RPMI7951 (cell line): ENCODE data around the gene NEU3. TPM values are rescaled to one million over a fixed set of nuclear protein-coding genes. Genes with fewer than 3 reads are reported as not detected.
"Not testable (repeated sequence)": the region's sequence is repeated elsewhere in the genome, so short reads cannot be mapped to it uniquely, and the experiment has no call there.

Experiments used
- DNase-seq: peaks from one replicate; pipeline ENCODE4 v3.0.0-alpha.2; 2012; ENCODE audit warnings: low read depth
- total RNA-seq: library from RNA; depleted of rRNA; stranded (reverse); fragments of >200 nt; shearing (Covaris generic); gene quantifications from 2 replicates; pipeline ENCODE4 v1.2.3, GENCODE V29; 2014

The NEU3 gene
- total RNA-seq, 1 experiment from 2014 or later: 5.5 TPM

GRCh38 chr11:75029836-75030631 lies 41.3 kb downstream of the NEU3 start:
- DNase-seq: no peak

GRCh38 chr11:75031224-75031753 lies 42.6 kb downstream of the NEU3 start:
- DNase-seq: peak; percentile 83

- DNase-seq: peak; percentile 58
Observed at GRCh38 chr11:75031771-75032549, 43.2 kb downstream of the NEU3 start.

GRCh38 chr11:75032550-75032935 lies 43.8 kb downstream of the NEU3 start:
- DNase-seq: no peak

GRCh38 chr11:75033916-75034315 lies 45.2 kb downstream of the NEU3 start:
- no peak for DNase-seq

GRCh38 chr11:75035256-75035655 lies 46.5 kb downstream of the NEU3 start:
- DNase-seq: no peak

- peak; percentile 83 for DNase-seq
Observed at GRCh38 chr11:75035911-75036565, 47.3 kb downstream of the NEU3 start.

- no peak for DNase-seq
Observed at GRCh38 chr11:75040167-75040770, 51.5 kb downstream of the NEU3 start.

- DNase-seq: no peak
Observed at GRCh38 chr11:75041263-75041662, 52.5 kb downstream of the NEU3 start.

GRCh38 chr11:75041821-75042220 lies 53.1 kb downstream of the NEU3 start:
- DNase-seq: not testable (repeated sequence)

GRCh38 chr11:75044381-75045170 lies 55.8 kb downstream of the NEU3 start:
- not testable (repeated sequence) for DNase-seq

- not testable (repeated sequence) for DNase-seq
Observed at GRCh38 chr11:75046668-75047067, 57.9 kb downstream of the NEU3 start.

- DNase-seq: no peak
Observed at GRCh38 chr11:75047191-75047590, 58.5 kb downstream of the NEU3 start.

- not testable (repeated sequence) for DNase-seq
Observed at GRCh38 chr11:75049501-75050266, 61.0 kb downstream of the NEU3 start.

GRCh38 chr11:75050516-75050915 lies 61.8 kb downstream of the NEU3 start:
- no peak for DNase-seq

- no peak for DNase-seq
Observed at GRCh38 chr11:75051043-75051442, 62.3 kb downstream of the NEU3 start.

GRCh38 chr11:75052457-75052856 lies 63.7 kb downstream of the NEU3 start:
- DNase-seq: no peak

GRCh38 chr11:75055511-75055910 lies 66.8 kb downstream of the NEU3 start:
- peak; percentile 15 for DNase-seq

GRCh38 chr11:75056814-75057213 lies 68.1 kb downstream of the NEU3 start:
- DNase-seq: no peak

GRCh38 chr11:75059299-75059698 lies 70.6 kb downstream of the NEU3 start:
- DNase-seq: no peak
